Liver (tissue), 3 donors: Measurements from ENCODE around the gene TSTD1.
"Not testable (repeated sequence)": the region's sequence is repeated elsewhere in the genome, so short reads cannot be mapped to it uniquely, and the experiment has no call there.

Source experiments
- EGR1 ChIP-seq, 2 donors: IDR thresholded peaks; 2 replicates each; pipeline ENCODE4 v1.6.1; 2016 to 2018; ENCODE audit warnings: antibody characterized with exemption in 2 of 2, low read depth in 2 of 2
- FOXA1 ChIP-seq: IDR thresholded peaks from 2 replicates; pipeline ENCODE4 v1.6.1; 2016; ENCODE audit warnings: antibody characterized with exemption
- GABPA ChIP-seq, 2 donors: IDR thresholded peaks in 1 of 2; conservative IDR thresholded peaks in 1 of 2; 2 replicates each; pipeline ENCODE4 v1.6.1; 2016; ENCODE audit warnings: antibody characterized with exemption in 2 of 2, mild to moderate bottlenecking in 1 of 2, moderate library complexity in 1 of 2
- JUND ChIP-seq, 2 donors: IDR thresholded peaks; 2 replicates each; pipeline ENCODE4 v1.6.1; 2016; ENCODE audit warnings: antibody characterized with exemption in 2 of 2
- MAX ChIP-seq: IDR thresholded peaks from 2 replicates; pipeline ENCODE4 v1.6.1; 2016; ENCODE audit warnings: antibody characterized with exemption
- RAD21 ChIP-seq, 2 donors: IDR thresholded peaks; 2 replicates each; pipeline ENCODE4 v1.6.1; 2016; ENCODE audit warnings: antibody characterized with exemption in 2 of 2, mild to moderate bottlenecking in 2 of 2
- REST ChIP-seq: IDR thresholded peaks from 2 replicates; pipeline ENCODE4 v1.6.1; 2016; ENCODE audit warnings: antibody characterized with exemption, mild to moderate bottlenecking
- SP1 ChIP-seq: IDR thresholded peaks from 2 replicates; pipeline ENCODE4 v1.6.1; 2018; ENCODE audit warnings: antibody characterized with exemption, mild to moderate bottlenecking
- TAF1 ChIP-seq: conservative IDR thresholded peaks from 2 replicates; pipeline ENCODE4 v1.6.1; 2016; ENCODE audit warnings: antibody characterized with exemption, mild to moderate bottlenecking
- YY1 ChIP-seq: IDR thresholded peaks from 2 replicates; pipeline ENCODE4 v1.6.1; 2016; ENCODE audit warnings: antibody characterized with exemption, mild to moderate bottlenecking
- ZBTB33 ChIP-seq: IDR thresholded peaks from 2 replicates; pipeline ENCODE4 v1.6.1; 2016; ENCODE audit warnings: antibody characterized with exemption
- TF ChIP-seq, protein P1 (sequence below): fragments of 150-350 bp; IDR thresholded peaks from 2 replicates; pipeline ENCODE4 v1.5.1; 2017; ENCODE audit warnings: improper control_type of control experiment, low read depth, low read length; ENCODE audit not compliant: missing input control
- donor health status: healthy.
- donor health status: healthy.

DNA sequence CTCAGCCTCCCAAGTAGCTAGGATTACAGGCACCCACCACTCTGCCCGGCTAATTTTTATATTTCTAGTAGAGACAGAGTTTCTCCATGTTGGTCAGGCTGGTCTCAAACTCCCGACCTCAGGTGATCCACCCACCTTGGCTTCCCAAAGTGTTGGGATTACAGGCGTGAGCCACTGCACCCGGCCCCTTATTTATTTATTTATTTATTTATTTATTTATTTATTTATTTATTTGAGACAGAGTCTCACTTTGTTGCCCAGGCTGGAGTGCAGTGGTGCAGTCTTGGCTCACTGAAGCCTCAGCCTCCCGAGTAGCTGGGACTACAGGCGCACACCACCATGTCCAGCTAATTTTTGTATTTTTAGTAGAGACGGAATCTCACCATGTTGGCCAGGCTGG, 26.9 kb upstream of the TSTD1 start:
- TF ChIP-seq, protein P1, sequence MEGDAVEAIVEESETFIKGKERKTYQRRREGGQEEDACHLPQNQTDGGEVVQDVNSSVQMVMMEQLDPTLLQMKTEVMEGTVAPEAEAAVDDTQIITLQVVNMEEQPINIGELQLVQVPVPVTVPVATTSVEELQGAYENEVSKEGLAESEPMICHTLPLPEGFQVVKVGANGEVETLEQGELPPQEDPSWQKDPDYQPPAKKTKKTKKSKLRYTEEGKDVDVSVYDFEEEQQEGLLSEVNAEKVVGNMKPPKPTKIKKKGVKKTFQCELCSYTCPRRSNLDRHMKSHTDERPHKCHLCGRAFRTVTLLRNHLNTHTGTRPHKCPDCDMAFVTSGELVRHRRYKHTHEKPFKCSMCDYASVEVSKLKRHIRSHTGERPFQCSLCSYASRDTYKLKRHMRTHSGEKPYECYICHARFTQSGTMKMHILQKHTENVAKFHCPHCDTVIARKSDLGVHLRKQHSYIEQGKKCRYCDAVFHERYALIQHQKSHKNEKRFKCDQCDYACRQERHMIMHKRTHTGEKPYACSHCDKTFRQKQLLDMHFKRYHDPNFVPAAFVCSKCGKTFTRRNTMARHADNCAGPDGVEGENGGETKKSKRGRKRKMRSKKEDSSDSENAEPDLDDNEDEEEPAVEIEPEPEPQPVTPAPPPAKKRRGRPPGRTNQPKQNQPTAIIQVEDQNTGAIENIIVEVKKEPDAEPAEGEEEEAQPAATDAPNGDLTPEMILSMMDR, result not testable (repeated sequence)
- TF ChIP-seq SP1; GABPA (IDR thresholded peaks at IDR 0.05 in 1 of 2, conservative IDR thresholded peaks at IDR 0.05 in 1 of 2); MAX; JUND (IDR thresholded peaks at IDR 0.05); REST; EGR1 (IDR thresholded peaks at IDR 0.05; ENCODE audit: low read depth in 2 of 2); ZBTB33; RAD21 (IDR thresholded peaks at IDR 0.05); TAF1; FOXA1; YY1: not testable (repeated sequence)
